ENCODE data around the gene SLC38A8. TPM values are rescaled to one million over a fixed set of nuclear protein-coding genes. Genes with fewer than 3 reads are reported as not detected.
A peak's percentile ranks its signal among the peaks of the same experiment; 100 is the strongest.

SLC38A8 gene
- total RNA-seq, 1 experiment from 2014 or later = 0.35 TPM

GRCh38 chr16:83968306-83968851 lies 74.2 kb downstream of the SLC38A8 start:
- Histone ChIP-seq H3K23me2 (ENCODE audit: insufficient read length, low read depth, low read length, poor library complexity, severe bottlenecking) (peaks cover 6% of the 10 kb centered on the region), H2AFZ (ENCODE audit: low read length) (no peak overlapping the region), H2BK15ac (ENCODE audit: low read depth, low read length) (no peak overlapping the region), H3K23ac (ENCODE audit: insufficient read length, low read depth, low read length) (no peak overlapping the region), H3K4me2 (ENCODE audit: insufficient read depth, insufficient read length, low read length) (no peak overlapping the region), H2BK5ac (ENCODE audit: insufficient read length, low read length) (no peak overlapping the region), H2BK12ac (ENCODE audit: insufficient read length, low read depth, low read length) (no peak overlapping the region), H3K56ac (ENCODE audit: insufficient read length, low read depth, low read length) (no peak overlapping the region), H3K27ac (ENCODE audit: insufficient read length, low read depth, low read length) (no peak overlapping the region), H3K4ac (ENCODE audit: low read depth, low read length) (no peak overlapping the region), H3K79me2 (ENCODE audit: insufficient read depth, low read length) (no peaks in the 10 kb centered on the region), H3K27me3 (ENCODE audit: insufficient read depth, low read length) (peaks cover 2% of the 10 kb centered on the region; the same call in 1 of the 2 replicates), H2AK5ac (ENCODE audit: insufficient read length, low read length) (no peak overlapping the region), H4K8ac (replicated peaks; ENCODE audit: insufficient read length, low read depth, low read length) (no peak overlapping the region), H3K9ac (ENCODE audit: extremely low read depth, insufficient read length, low read length) (no peak overlapping the region), H3K4me1 (ENCODE audit: insufficient read depth, low read length) (no peaks in the 10 kb centered on the region), H2BK20ac (ENCODE audit: low read depth, low read length, poor library complexity, severe bottlenecking) (no peak overlapping the region), H3K79me1 (ENCODE audit: insufficient read depth, low read depth, low read length, poor library complexity, severe bottlenecking) (no peaks in the 10 kb centered on the region), H3K14ac (ENCODE audit: insufficient read depth, low read length) (no peak overlapping the region), H4K91ac (ENCODE audit: insufficient read length, low read depth, low read length) (no peak overlapping the region), H3K18ac (ENCODE audit: insufficient read length, low read depth, low read length) (no peak overlapping the region), H3K9me3 (ENCODE audit: control insufficient read depth, low read depth, low read length) (no peaks in the 10 kb centered on the region), H4K20me1 (ENCODE audit: control insufficient read depth, insufficient read depth, insufficient read length) (peaks cover 3% of the 10 kb centered on the region), H4K5ac (ENCODE audit: insufficient read length, low read depth, low read length) (no peak overlapping the region), H2BK120ac (ENCODE audit: low read depth, low read length, poor library complexity, severe bottlenecking) (no peak overlapping the region), H3T11ph (ENCODE audit: low read length) (no peak overlapping the region)
- Mint-ChIP-seq H3K27ac (no peak overlapping the region), H3K4me1 (peaks cover 9 to 39% of the 10 kb centered on the region in 2 experiments), H3K9me3 (no peaks in the 10 kb centered on the region; a peak in 1 of 5 replicates), H3K36me3 (ENCODE audit: insufficient read depth in 1 of 3, low read depth in 3 of 3) (no peaks in the 10 kb centered on the region), H3K4me3 (peak overlapping the region; percentile 68 to 83; a peak in 3 of 5 replicates), H3K27me3 (ENCODE audit: low read depth) (peaks cover 13% of the 10 kb centered on the region)
- no peak for DNase-seq
- WGBS (ENCODE audit: extremely low coverage, insufficient read length, low lambda C conversion rate) = no CpG with 5 or more reads among the region's 87 CpGs
- TF ChIP-seq, protein P1, sequence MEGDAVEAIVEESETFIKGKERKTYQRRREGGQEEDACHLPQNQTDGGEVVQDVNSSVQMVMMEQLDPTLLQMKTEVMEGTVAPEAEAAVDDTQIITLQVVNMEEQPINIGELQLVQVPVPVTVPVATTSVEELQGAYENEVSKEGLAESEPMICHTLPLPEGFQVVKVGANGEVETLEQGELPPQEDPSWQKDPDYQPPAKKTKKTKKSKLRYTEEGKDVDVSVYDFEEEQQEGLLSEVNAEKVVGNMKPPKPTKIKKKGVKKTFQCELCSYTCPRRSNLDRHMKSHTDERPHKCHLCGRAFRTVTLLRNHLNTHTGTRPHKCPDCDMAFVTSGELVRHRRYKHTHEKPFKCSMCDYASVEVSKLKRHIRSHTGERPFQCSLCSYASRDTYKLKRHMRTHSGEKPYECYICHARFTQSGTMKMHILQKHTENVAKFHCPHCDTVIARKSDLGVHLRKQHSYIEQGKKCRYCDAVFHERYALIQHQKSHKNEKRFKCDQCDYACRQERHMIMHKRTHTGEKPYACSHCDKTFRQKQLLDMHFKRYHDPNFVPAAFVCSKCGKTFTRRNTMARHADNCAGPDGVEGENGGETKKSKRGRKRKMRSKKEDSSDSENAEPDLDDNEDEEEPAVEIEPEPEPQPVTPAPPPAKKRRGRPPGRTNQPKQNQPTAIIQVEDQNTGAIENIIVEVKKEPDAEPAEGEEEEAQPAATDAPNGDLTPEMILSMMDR (conservative IDR thresholded peaks at IDR 0.05) = no peak
